ENCODE data around the gene TMEM143.

Gene TMEM143

GRCh38 chr19:48363810-48364597 is at the start of gene TMEM143, which contains the start of gene SYNGR4:
TMEM143 (minus strand) TSS chr19:48363940; CDS start chr19:48363920, 20 bp downstream.
SYNGR4 (plus strand) TSS chr19:48364367; CDS start chr19:48365843, 1,476 bp downstream.
- peak within 1 kb of the TSS; percentile 79 for H3K4me3 ChIP-seq (ENCODE audit: low read depth, low read length)
- DNase-seq (ENCODE audit: low read depth) = peak; percentile 100
- TF ChIP-seq, protein P1, sequence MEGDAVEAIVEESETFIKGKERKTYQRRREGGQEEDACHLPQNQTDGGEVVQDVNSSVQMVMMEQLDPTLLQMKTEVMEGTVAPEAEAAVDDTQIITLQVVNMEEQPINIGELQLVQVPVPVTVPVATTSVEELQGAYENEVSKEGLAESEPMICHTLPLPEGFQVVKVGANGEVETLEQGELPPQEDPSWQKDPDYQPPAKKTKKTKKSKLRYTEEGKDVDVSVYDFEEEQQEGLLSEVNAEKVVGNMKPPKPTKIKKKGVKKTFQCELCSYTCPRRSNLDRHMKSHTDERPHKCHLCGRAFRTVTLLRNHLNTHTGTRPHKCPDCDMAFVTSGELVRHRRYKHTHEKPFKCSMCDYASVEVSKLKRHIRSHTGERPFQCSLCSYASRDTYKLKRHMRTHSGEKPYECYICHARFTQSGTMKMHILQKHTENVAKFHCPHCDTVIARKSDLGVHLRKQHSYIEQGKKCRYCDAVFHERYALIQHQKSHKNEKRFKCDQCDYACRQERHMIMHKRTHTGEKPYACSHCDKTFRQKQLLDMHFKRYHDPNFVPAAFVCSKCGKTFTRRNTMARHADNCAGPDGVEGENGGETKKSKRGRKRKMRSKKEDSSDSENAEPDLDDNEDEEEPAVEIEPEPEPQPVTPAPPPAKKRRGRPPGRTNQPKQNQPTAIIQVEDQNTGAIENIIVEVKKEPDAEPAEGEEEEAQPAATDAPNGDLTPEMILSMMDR (IDR thresholded peaks at IDR 0.05; ENCODE audit: low read depth, low read length) = no peak
- TF ChIP-seq, protein P2, sequence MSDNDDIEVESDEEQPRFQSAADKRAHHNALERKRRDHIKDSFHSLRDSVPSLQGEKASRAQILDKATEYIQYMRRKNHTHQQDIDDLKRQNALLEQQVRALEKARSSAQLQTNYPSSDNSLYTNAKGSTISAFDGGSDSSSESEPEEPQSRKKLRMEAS (IDR thresholded peaks at IDR 0.05; ENCODE audit: low read depth, low read length) = no peak
- TF ChIP-seq POLR2A (IDR thresholded peaks at IDR 0.05; ENCODE audit: extremely low read depth, insufficient read length) = no peak

GRCh38 chr19:48405850-48406249 is 42.1 kb upstream of the TMEM143 start:
- no peak overlapping the region for H3K4me3 ChIP-seq (ENCODE audit: low read depth, low read length)
- peak; percentile 64 for DNase-seq (ENCODE audit: low read depth)
- TF ChIP-seq MYC (IDR thresholded peaks at IDR 0.05; ENCODE audit: low read depth, low read length) = no peak
- TF ChIP-seq, protein P1 (IDR thresholded peaks at IDR 0.05; ENCODE audit: low read depth, low read length) = no peak

- DNase-seq (ENCODE audit: low read depth) = no peak
- TF ChIP-seq MYC (IDR thresholded peaks at IDR 0.05; ENCODE audit: low read depth, low read length) = no peak
- no peak for TF ChIP-seq POLR2A (IDR thresholded peaks at IDR 0.05; ENCODE audit: extremely low read depth, insufficient read length)
- TF ChIP-seq, protein P2 (IDR thresholded peaks at IDR 0.05; ENCODE audit: low read depth, low read length) = no peak
- TF ChIP-seq, protein P1 (IDR thresholded peaks at IDR 0.05; ENCODE audit: low read depth, low read length) = no peak
- H3K4me3 ChIP-seq (ENCODE audit: low read depth, low read length) = no peak overlapping the region
These were observed 41.4 kb upstream of the TMEM143 start for GRCh38 chr19:48405010-48405659.

DNA sequence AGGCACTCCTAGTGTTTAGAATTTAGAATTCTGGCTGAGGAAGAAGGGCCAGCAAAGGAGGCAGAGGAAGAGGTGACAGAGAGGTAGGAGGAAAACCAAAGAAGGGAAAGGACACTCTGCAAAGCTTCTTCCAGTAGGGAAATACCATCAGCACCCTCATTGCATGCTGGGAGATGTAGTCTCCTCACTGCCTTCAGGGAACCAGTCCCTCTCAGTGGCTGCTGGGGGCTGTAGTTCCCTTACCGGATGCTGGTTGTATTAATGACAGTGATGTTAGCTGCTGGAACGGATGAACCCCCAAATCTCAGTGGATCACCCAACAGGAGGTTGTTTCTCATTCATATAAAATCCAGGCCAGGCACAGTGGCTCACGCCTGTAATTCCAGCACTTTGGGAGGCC is 39.9 kb upstream of the TMEM143 start:
- no peak overlapping the region for H3K4me3 ChIP-seq (ENCODE audit: low read depth, low read length)
- peak; percentile 93 for DNase-seq (ENCODE audit: low read depth)
- no peak for TF ChIP-seq POLR2A (IDR thresholded peaks at IDR 0.05; ENCODE audit: extremely low read depth, insufficient read length)
- TF ChIP-seq, protein P1 (IDR thresholded peaks at IDR 0.05; ENCODE audit: low read depth, low read length) = no peak
- no peak for TF ChIP-seq MYC (IDR thresholded peaks at IDR 0.05; ENCODE audit: low read depth, low read length)
- TF ChIP-seq, protein P2 (IDR thresholded peaks at IDR 0.05; ENCODE audit: low read depth, low read length) = no peak

- peak; percentile 72 for DNase-seq (ENCODE audit: low read depth)
- TF ChIP-seq, protein P2 (IDR thresholded peaks at IDR 0.05; ENCODE audit: low read depth, low read length) = no peak
- H3K4me3 ChIP-seq (ENCODE audit: low read depth, low read length) = no peak overlapping the region
These were observed 37.5 kb upstream of the TMEM143 start for GRCh38 chr19:48401287-48401686.

DNA sequence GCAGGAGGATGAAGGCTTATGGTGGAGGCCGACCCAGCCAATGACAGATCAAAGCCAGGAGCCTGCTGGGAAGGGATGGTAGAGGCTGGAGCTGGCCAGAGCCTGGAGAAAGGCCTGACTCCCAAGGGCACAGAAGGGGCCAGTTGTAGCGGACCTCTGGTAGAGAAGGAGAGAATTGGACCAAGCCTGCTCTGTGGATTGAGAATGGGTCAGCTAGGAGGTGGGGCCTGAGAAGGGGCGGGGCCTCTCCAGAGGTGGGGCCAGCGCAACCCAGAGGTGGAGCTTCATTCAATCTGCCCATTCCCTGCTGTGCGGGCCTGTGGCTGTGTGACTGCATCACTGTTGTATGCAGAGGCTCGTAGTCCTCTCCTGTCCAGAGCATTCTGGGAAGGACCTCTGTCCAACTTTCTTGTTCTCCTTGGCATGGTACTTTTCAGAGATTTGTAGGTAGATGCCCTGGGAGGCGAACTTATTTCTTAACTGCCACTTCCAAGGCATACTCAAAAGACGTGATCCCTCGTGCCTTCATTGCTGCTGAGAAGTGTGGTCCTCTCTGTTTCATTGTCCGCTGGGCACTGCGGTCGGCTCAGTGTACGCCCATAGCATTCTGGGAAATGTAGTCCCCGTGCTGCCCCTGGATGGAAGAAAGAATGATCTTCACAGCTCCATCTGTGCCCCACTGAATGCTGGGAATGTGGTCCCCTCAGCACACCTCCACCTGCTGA is 36.4 kb upstream of the TMEM143 start:
- peak; percentile 73 for DNase-seq (ENCODE audit: low read depth)

More for the DNA sequence above, 36.4 kb upstream of the TMEM143 start:
- peak overlapping the region; percentile 9 for H3K4me3 ChIP-seq (ENCODE audit: low read depth, low read length)
- TF ChIP-seq, protein P1 (IDR thresholded peaks at IDR 0.05; ENCODE audit: low read depth, low read length) = no peak
- TF ChIP-seq POLR2A (IDR thresholded peaks at IDR 0.05; ENCODE audit: extremely low read depth, insufficient read length) (no peak), MYC (IDR thresholded peaks at IDR 0.05; ENCODE audit: low read depth, low read length) (no peak)
